Vagina (tissue), 2 donors: Measurements from ENCODE around the gene XAGE2. TPM values are rescaled to one million over a fixed set of nuclear protein-coding genes. Genes with fewer than 3 reads are reported as not detected.

ENCODE experiments used
- DNase-seq, 2 donors: peaks; one replicate each; pipeline ENCODE4 v3.0.0-alpha.2; 2017; ENCODE audit errors: extremely low spot score in 2 of 2
- H3K27ac ChIP-seq: fragments of 200-600 bp; sonication (generic); one replicate; pipeline ENCODE4 v1.5.1; 2019
- H3K27me3 ChIP-seq: fragments of 200-600 bp; sonication (generic); one replicate; pipeline ENCODE4 v1.5.1; 2019
- H3K36me3 ChIP-seq, 2 donors: fragments of 200-600 bp; sonication (generic); one replicate each; pipeline ENCODE4 v1.5.1; 2017 to 2019
- H3K4me1 ChIP-seq: fragments of 200-600 bp; sonication (generic); one replicate; pipeline ENCODE4 v1.5.1; 2019
- H3K4me3 ChIP-seq, 2 donors: fragments of 200-600 bp; sonication (generic); 1 replicate in 1 of 2; 2 replicates in 1 of 2; pipeline ENCODE4 v1.5.1; 2016 to 2019
- H3K9me3 ChIP-seq: fragments of 200-600 bp; sonication (generic); one replicate; pipeline ENCODE4 v1.5.1; 2019
- CTCF ChIP-seq, 3 experiments: fragments of 450-650 bp in 2 of 3; fragments of 200-600 bp in 1 of 3; sonication (generic) in 1 of 3; IDR thresholded peaks; one replicate each; pipeline ENCODE4 v1.5.1; 2017 to 2019; ENCODE audit warnings: antibody characterized with exemption in 3 of 3, mild to moderate bottlenecking in 2 of 3, moderate library complexity in 2 of 3
- POLR2A ChIP-seq, 2 donors: fragments of 450-650 bp; IDR thresholded peaks; one replicate each; pipeline ENCODE4 v1.6.1; 2017; ENCODE audit warnings: antibody characterized with exemption in 2 of 2, mild to moderate bottlenecking in 2 of 2, moderate library complexity in 2 of 2
- POLR2AphosphoS5 ChIP-seq, 2 donors: sonication (generic); formaldehyde crosslinking; IDR thresholded peaks; one replicate each; pipeline ENCODE4 v1.9.0; 2017; ENCODE audit warnings: antibody characterized with exemption in 2 of 2, mild to moderate bottlenecking in 2 of 2, low read depth in 1 of 2; ENCODE audit not compliant: insufficient read depth in 1 of 2
- intact Hi-C: fragments of 100-400 bp; cut with DNase I; formaldehyde crosslinking; loops from one replicate; pipeline ENCODE4 v1.15.1; 2023
- total RNA-seq: library from RNA; depleted of rRNA; stranded (reverse); fragments of >200 nt; gene quantifications from one replicate; pipeline ENCODE4 v1.2.3, GENCODE V29; 2016

XAGE2 gene
- total RNA-seq, 1 donor from 2014 or later = not detected

DNA sequence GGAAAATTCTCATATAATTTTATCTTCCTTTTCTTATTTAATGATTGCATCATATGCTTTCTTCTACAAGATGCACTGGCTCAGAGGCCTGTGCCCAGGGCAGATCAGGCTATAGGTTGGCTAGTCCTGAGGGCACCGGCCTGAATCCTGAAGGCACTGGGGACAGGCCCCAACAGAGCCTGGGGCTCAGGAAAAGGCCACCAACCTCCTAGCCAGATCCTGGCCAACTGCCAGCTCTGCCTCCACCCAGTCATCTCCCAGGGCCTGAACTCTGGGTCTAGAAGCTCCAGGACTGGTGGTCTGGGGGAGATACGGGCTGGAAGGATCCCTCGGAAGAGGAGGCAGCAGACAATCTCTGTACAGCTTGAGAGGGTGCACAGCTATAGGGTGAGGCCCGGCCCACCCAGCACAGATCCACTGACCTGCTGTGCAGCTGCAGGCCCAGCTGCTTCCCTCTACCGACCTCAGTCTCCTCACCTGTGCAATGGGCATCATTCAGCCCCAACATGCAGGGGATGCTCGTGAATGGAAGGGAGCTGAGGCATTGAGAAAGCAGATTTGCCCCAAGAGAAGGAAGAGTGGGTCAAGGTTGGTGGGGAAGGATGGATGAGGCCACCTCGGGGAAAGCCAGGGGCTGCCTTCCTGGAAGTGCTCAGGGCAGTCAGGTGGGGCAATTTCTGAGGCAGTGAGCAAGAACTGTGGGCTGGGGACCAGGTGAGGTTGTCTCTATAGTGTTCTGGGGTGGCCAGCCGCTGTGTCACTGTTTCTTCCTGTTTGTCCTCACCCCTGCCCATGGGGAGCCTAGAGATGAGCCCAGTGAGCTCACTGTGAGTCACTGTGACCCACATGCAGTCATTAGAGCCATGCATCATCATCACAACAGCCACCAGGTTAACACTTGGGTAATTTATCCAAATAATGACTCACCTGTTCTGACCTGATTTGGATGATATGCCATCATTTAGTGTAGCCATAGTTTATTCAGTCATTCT lies 22.4 kb upstream of the XAGE2 start:
- H3K36me3 ChIP-seq = no peaks in the 10 kb centered on the region
- no peak overlapping the region for H3K27ac ChIP-seq
- H3K4me1 ChIP-seq = no peaks in the 10 kb centered on the region
- TF ChIP-seq POLR2AphosphoS5 (IDR thresholded peaks at IDR 0.05; ENCODE audit: insufficient read depth in 1 of 2, low read depth in 1 of 2) (no peak), CTCF (IDR thresholded peaks at IDR 0.05) (no peak), POLR2A (IDR thresholded peaks at IDR 0.05) (no peak)
- no peak for DNase-seq
- no peaks in the 10 kb centered on the region for H3K27me3 ChIP-seq
- intact Hi-C loops = no loop called here
- no peak overlapping the region for H3K4me3 ChIP-seq
- H3K9me3 ChIP-seq = no peaks in the 10 kb centered on the region

- no peak for DNase-seq
- no peak overlapping the region for H3K4me3 ChIP-seq
- TF ChIP-seq POLR2AphosphoS5 (IDR thresholded peaks at IDR 0.05; ENCODE audit: insufficient read depth in 1 of 2, low read depth in 1 of 2) (no peak), POLR2A (IDR thresholded peaks at IDR 0.05) (no peak), CTCF (IDR thresholded peaks at IDR 0.05) (no peak)
- intact Hi-C loops = no loop called here
- no peaks in the 10 kb centered on the region for H3K36me3 ChIP-seq
- H3K9me3 ChIP-seq = no peaks in the 10 kb centered on the region
- no peak overlapping the region for H3K27ac ChIP-seq
- H3K27me3 ChIP-seq = no peaks in the 10 kb centered on the region
- no peaks in the 10 kb centered on the region for H3K4me1 ChIP-seq
Measured at GRCh38 chrX:52349681-52350080, 19.1 kb upstream of the XAGE2 start.

- no peaks in the 10 kb centered on the region for H3K27me3 ChIP-seq
- no peak overlapping the region for H3K27ac ChIP-seq
- no peaks in the 10 kb centered on the region for H3K9me3 ChIP-seq
- no peak for DNase-seq
- intact Hi-C loops = no loop called here
- H3K4me3 ChIP-seq = no peak overlapping the region
- H3K36me3 ChIP-seq = no peaks in the 10 kb centered on the region
- H3K4me1 ChIP-seq = no peaks in the 10 kb centered on the region
- TF ChIP-seq POLR2AphosphoS5 (IDR thresholded peaks at IDR 0.05; ENCODE audit: insufficient read depth in 1 of 2, low read depth in 1 of 2) = no peak
- TF ChIP-seq CTCF (IDR thresholded peaks at IDR 0.05) = no peak
- TF ChIP-seq POLR2A (IDR thresholded peaks at IDR 0.05) = no peak
Measured at GRCh38 chrX:52352551-52352950, 16.3 kb upstream of the XAGE2 start.

- Histone ChIP-seq H3K4me1 (no peaks in the 10 kb centered on the region), H3K27ac (no peak overlapping the region), H3K9me3 (no peaks in the 10 kb centered on the region), H3K27me3 (no peaks in the 10 kb centered on the region), H3K36me3 (no peaks in the 10 kb centered on the region), H3K4me3 (no peak overlapping the region)
- DNase-seq = no peak
- intact Hi-C loops = no loop called here
- TF ChIP-seq POLR2A (IDR thresholded peaks at IDR 0.05) (no peak), POLR2AphosphoS5 (IDR thresholded peaks at IDR 0.05; ENCODE audit: insufficient read depth in 1 of 2, low read depth in 1 of 2) (no peak), CTCF (IDR thresholded peaks at IDR 0.05) (no peak)
Measured at GRCh38 chrX:52353838-52354237, 15.0 kb upstream of the XAGE2 start.

DNA sequence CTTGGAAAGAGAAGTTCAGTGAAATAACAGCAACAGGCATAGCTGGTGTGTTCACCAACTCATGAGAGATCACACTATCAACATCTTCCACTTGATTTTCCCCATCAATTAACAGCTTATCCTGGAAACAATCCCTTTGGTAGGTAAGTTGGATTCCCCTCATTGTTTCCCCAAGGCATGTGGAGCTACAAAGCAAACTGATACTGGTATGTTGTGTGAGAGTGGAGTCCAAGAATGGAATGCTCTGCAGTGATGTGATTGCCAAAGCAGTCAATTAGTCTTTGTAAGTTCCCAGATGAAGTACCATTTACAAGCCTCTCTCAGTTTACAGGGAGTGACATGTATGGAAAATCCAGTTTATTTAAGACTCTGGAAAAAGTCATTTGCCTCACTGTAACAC lies 13.7 kb upstream of the XAGE2 start:
- DNase-seq = no peak
- no peak overlapping the region for H3K27ac ChIP-seq
- TF ChIP-seq POLR2A (IDR thresholded peaks at IDR 0.05) (no peak), CTCF (IDR thresholded peaks at IDR 0.05) (no peak), POLR2AphosphoS5 (IDR thresholded peaks at IDR 0.05; ENCODE audit: insufficient read depth in 1 of 2, low read depth in 1 of 2) (no peak)
- H3K36me3 ChIP-seq = no peaks in the 10 kb centered on the region
- no peaks in the 10 kb centered on the region for H3K4me1 ChIP-seq
- H3K27me3 ChIP-seq = no peaks in the 10 kb centered on the region
- H3K4me3 ChIP-seq = no peak overlapping the region
- intact Hi-C loops = no loop called here
- H3K9me3 ChIP-seq = no peaks in the 10 kb centered on the region
